GM18507 (cell line): ENCODE data around the gene KIF14.
"Not testable (repeated sequence)": the region's sequence is repeated elsewhere in the genome, so short reads cannot be mapped to it uniquely, and the experiment has no call there.

Experiments used
- DNase-seq: peaks from one replicate; pipeline ENCODE4 v3.0.0; 2011; ENCODE audit warnings: low read depth; ENCODE audit not compliant: insufficient read length; ENCODE audit errors: extremely low spot score
- FAIRE-seq: peaks from 2 replicates; lab custom pipeline; 2011; peaks lifted over from hg19 to GRCh38; lab: Jason Lieb, UNC

Gene KIF14

GRCh38 chr1:200634261-200635122 is 13.9 kb upstream of the KIF14 start:
- FAIRE-seq (no peak), DNase-seq (no peak)

- FAIRE-seq: no peak
- DNase-seq: no peak
Measured at GRCh38 chr1:200631375-200631774, 10.8 kb upstream of the KIF14 start.

GRCh38 chr1:200630515-200630899 is 10.0 kb upstream of the KIF14 start:
- FAIRE-seq, DNase-seq: not testable (repeated sequence)

GRCh38 chr1:200629876-200630514 is 9.4 kb upstream of the KIF14 start:
- no peak for DNase-seq
- no peak for FAIRE-seq

- FAIRE-seq: peak; percentile 93
- DNase-seq: peak; percentile 48
Measured at GRCh38 chr1:200628223-200628881, 7.8 kb upstream of the KIF14 start.

GRCh38 chr1:200627575-200628222 is 7.1 kb upstream of the KIF14 start:
- FAIRE-seq (peak; percentile 60), DNase-seq (no peak)

GRCh38 chr1:200626853-200627534 is 6.4 kb upstream of the KIF14 start:
- DNase-seq (no peak), FAIRE-seq (no peak)

GRCh38 chr1:200625381-200625824 is 4.9 kb upstream of the KIF14 start:
- DNase-seq: peak; percentile 29
- FAIRE-seq: peak; percentile 63

- no peak for DNase-seq
- peak; percentile 35 for FAIRE-seq
Measured at GRCh38 chr1:200624679-200625335, 4.3 kb upstream of the KIF14 start.

GRCh38 chr1:200619894-200620272 is 668 bp downstream of the KIF14 start:
- no peak for DNase-seq
- no peak for FAIRE-seq

- FAIRE-seq (no peak), DNase-seq (no peak)
Measured at GRCh38 chr1:200610846-200611245, 9.7 kb downstream of the KIF14 start.

- DNase-seq: no peak
- no peak for FAIRE-seq
Measured at GRCh38 chr1:200602632-200603031, 17.9 kb downstream of the KIF14 start.

- FAIRE-seq (no peak), DNase-seq (no peak)
Measured at GRCh38 chr1:200590001-200590400, 30.6 kb downstream of the KIF14 start.

- DNase-seq (no peak), FAIRE-seq (no peak)
Measured at GRCh38 chr1:200588698-200589097, 31.9 kb downstream of the KIF14 start.

GRCh38 chr1:200564319-200564718 is 56.2 kb downstream of the KIF14 start:
- DNase-seq (no peak), FAIRE-seq (no peak)

- DNase-seq (no peak), FAIRE-seq (peak; percentile 48)
Measured at GRCh38 chr1:200561856-200562214, 58.7 kb downstream of the KIF14 start.

- DNase-seq (no peak), FAIRE-seq (peak; percentile 81)
Measured at GRCh38 chr1:200558866-200559459, 61.6 kb downstream of the KIF14 start.

- DNase-seq (no peak), FAIRE-seq (no peak)
Measured at GRCh38 chr1:200556002-200556401, 64.5 kb downstream of the KIF14 start.

GRCh38 chr1:200552737-200553136 is 67.8 kb downstream of the KIF14 start:
- DNase-seq, FAIRE-seq: not testable (repeated sequence)
